GM12892 (cell line): ENCODE data around the gene TNS1.

Source experiments
- POLR2A ChIP-seq: IDR thresholded peaks from 2 replicates; pipeline ENCODE4 v1.6.1; 2011; ENCODE audit warnings: low read depth, low read length, control low read depth
- TAF1 ChIP-seq: IDR thresholded peaks from 2 replicates; pipeline ENCODE4 v1.6.1; 2011; ENCODE audit warnings: low read depth, mild to moderate bottlenecking, control low read depth, low read length, borderline replicate concordance

DNA sequence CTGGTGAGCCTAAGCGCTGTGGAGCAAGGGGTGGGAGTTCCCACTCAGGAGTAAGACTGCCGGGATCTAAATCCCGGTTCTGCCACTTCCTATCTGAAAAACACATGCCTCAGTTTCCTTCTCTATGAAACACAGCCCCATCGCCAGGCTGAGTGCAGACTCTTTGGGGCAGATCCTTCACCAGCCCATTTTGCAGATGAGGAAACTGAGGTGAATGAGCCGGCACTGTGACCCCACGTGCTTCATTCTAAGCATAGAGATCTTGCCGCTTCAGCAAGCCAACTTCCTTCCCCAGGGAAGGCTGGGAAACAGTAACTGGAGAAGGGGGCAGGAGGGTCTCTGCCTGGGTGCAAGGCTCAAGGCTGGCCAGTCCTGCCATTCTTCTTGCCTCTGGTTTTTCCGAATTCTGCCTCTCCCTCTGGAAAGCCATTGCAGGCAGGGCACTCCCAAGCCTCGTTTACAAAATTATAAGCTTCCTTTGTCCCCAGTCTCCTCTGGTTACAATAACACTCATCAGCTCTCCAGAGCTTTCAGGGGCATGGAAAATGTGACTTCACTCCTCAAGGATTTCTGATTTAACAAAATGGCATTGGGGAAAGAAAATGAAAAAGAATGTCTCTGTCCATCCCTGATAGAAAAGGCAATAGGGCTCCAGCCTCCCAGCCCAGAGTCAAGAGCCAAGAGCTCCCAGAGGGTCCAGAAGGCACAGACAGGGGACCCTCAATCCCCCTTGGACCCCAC lies 249.2 kb downstream of the TNS1 start:
- no peak for TF ChIP-seq POLR2A
- no peak for TF ChIP-seq TAF1
